SK-N-SH treated with all-trans-retinoic acid at 6 μM for 48 hours (cell line): ENCODE data around the gene CD101.

Experiments used
- ARNTL ChIP-seq: fragments of 450-650 bp; formaldehyde crosslinking; IDR thresholded peaks from 2 replicates; pipeline ENCODE4 v1.5.0; 2020; ENCODE audit warnings: low read depth, mild to moderate bottlenecking, moderate library complexity, borderline replicate concordance
- BACH2 ChIP-seq: fragments of 250-450 bp; sonication (Bioruptor Pico); IDR thresholded peaks from 2 replicates; pipeline ENCODE4 v1.9.0; 2021; ENCODE audit warnings: mild to moderate bottlenecking, borderline replicate concordance
- CSDC2 ChIP-seq: fragments of 250-450 bp; sonication (Bioruptor Pico); IDR thresholded peaks from 2 replicates; pipeline ENCODE4 v1.5.0; 2020; ENCODE audit warnings: mild to moderate bottlenecking, moderate library complexity
- CSRNP3 ChIP-seq: fragments of 250-450 bp; sonication (Bioruptor Pico); IDR thresholded peaks from 2 replicates; pipeline ENCODE4 v1.5.1; 2021; ENCODE audit warnings: mild to moderate bottlenecking, moderate library complexity
- ESRRG ChIP-seq: fragments of 250-450 bp; sonication (Bioruptor Pico); IDR thresholded peaks from 2 replicates; pipeline ENCODE4 v1.6.1; 2021; ENCODE audit warnings: mild to moderate bottlenecking
- OSR1 ChIP-seq: fragments of 250-450 bp; sonication (Bioruptor Pico); IDR thresholded peaks from 2 replicates; pipeline ENCODE4 v1.8.0; 2022; ENCODE audit warnings: moderate library complexity, mild to moderate bottlenecking, inconsistent platforms
- PPARA ChIP-seq: fragments of 250-450 bp; sonication (Bioruptor Pico); IDR thresholded peaks from 2 replicates; pipeline ENCODE4 v1.5.0; 2020; ENCODE audit warnings: mild to moderate bottlenecking, borderline replicate concordance
- SNAI2 ChIP-seq: fragments of 250-450 bp; sonication (Bioruptor Pico); IDR thresholded peaks from 2 replicates; pipeline ENCODE4 v1.5.0; 2020; ENCODE audit warnings: mild to moderate bottlenecking, moderate library complexity
- TCF4 ChIP-seq: fragments of 250-450 bp; sonication (Bioruptor Pico); IDR thresholded peaks from 2 replicates; pipeline ENCODE4 v1.8.0; 2021; ENCODE audit warnings: mild to moderate bottlenecking, moderate library complexity, borderline replicate concordance
- ZC3H10 ChIP-seq: fragments of 250-450 bp; sonication (Bioruptor Pico); IDR thresholded peaks from 2 replicates; pipeline ENCODE4 v1.5.1; 2021; ENCODE audit warnings: mild to moderate bottlenecking, moderate library complexity
- ZFP30 ChIP-seq: fragments of 450-650 bp; formaldehyde crosslinking; IDR thresholded peaks from 2 replicates; pipeline ENCODE4 v1.5.0; 2022; ENCODE audit warnings: mild to moderate bottlenecking, moderate library complexity
- ZNF8 ChIP-seq: fragments of 450-650 bp; formaldehyde crosslinking; IDR thresholded peaks from 2 replicates; pipeline ENCODE4 v1.5.0; 2020; ENCODE audit warnings: mild to moderate bottlenecking, moderate library complexity
- TF ChIP-seq, protein P1 (sequence below): fragments of 250-450 bp; sonication (Bioruptor Pico); IDR thresholded peaks from 2 replicates; pipeline ENCODE4 v1.5.1; 2020; ENCODE audit warnings: low read depth, mild to moderate bottlenecking, moderate library complexity
- TF ChIP-seq, protein P2 (sequence below): fragments of 250-450 bp; sonication (Bioruptor Pico); IDR thresholded peaks from 2 replicates; pipeline ENCODE4 v1.8.0; 2020; ENCODE audit warnings: mild to moderate bottlenecking, moderate library complexity, borderline replicate concordance

- TF ChIP-seq, protein P1, sequence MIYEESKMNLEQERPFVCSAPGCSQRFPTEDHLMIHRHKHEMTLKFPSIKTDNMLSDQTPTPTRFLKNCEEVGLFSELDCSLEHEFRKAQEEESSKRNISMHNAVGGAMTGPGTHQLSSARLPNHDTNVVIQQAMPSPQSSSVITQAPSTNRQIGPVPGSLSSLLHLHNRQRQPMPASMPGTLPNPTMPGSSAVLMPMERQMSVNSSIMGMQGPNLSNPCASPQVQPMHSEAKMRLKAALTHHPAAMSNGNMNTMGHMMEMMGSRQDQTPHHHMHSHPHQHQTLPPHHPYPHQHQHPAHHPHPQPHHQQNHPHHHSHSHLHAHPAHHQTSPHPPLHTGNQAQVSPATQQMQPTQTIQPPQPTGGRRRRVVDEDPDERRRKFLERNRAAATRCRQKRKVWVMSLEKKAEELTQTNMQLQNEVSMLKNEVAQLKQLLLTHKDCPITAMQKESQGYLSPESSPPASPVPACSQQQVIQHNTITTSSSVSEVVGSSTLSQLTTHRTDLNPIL: no peak
- TF ChIP-seq ZNF8 (CRISPR knock-in tag): no peak
- no peak for TF ChIP-seq ESRRG (CRISPR knock-in tag)
- no peak for TF ChIP-seq OSR1 (CRISPR knock-in tag)
- no peak for TF ChIP-seq SNAI2 (CRISPR knock-in tag)
- no peak for TF ChIP-seq CSDC2 (CRISPR knock-in tag)
- no peak for TF ChIP-seq ZFP30 (CRISPR knock-in tag)
- TF ChIP-seq TCF4 (CRISPR knock-in tag): no peak
- no peak for TF ChIP-seq CSRNP3 (CRISPR knock-in tag)
- TF ChIP-seq ZC3H10 (CRISPR knock-in tag): no peak
- TF ChIP-seq ARNTL (CRISPR knock-in tag): no peak
- no peak for TF ChIP-seq PPARA (CRISPR knock-in tag)
- TF ChIP-seq, protein P2, sequence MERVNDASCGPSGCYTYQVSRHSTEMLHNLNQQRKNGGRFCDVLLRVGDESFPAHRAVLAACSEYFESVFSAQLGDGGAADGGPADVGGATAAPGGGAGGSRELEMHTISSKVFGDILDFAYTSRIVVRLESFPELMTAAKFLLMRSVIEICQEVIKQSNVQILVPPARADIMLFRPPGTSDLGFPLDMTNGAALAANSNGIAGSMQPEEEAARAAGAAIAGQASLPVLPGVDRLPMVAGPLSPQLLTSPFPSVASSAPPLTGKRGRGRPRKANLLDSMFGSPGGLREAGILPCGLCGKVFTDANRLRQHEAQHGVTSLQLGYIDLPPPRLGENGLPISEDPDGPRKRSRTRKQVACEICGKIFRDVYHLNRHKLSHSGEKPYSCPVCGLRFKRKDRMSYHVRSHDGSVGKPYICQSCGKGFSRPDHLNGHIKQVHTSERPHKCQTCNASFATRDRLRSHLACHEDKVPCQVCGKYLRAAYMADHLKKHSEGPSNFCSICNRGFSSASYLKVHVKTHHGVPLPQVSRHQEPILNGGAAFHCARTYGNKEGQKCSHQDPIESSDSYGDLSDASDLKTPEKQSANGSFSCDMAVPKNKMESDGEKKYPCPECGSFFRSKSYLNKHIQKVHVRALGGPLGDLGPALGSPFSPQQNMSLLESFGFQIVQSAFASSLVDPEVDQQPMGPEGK: no peak
- TF ChIP-seq BACH2 (CRISPR knock-in tag): no peak
These were observed 36.7 kb downstream of the CD101 start for GRCh38 chr1:117038236-117038635.
